Kidney epithelial cell (primary cell): Measurements from ENCODE around the gene B4GALT4. TPM values are rescaled to one million over a fixed set of nuclear protein-coding genes. Genes with fewer than 3 reads are reported as not detected.

ENCODE experiments used
- DNase-seq: peaks from one replicate; pipeline ENCODE4 v3.0.0-alpha.2; 2010; ENCODE audit warnings: low read depth
- H3K27me3 ChIP-seq: 2 replicates; pipeline ENCODE4 v1.6.0; 2011; ENCODE audit warnings: low read length; ENCODE audit not compliant: control insufficient read depth, insufficient read depth
- H3K36me3 ChIP-seq: 2 replicates; pipeline ENCODE4 v1.5.1; 2011; ENCODE audit warnings: low read length; ENCODE audit not compliant: control insufficient read depth, insufficient read depth
- H3K4me3 ChIP-seq: 2 replicates; pipeline ENCODE4 v1.5.1; 2011; ENCODE audit warnings: low read depth, mild to moderate bottlenecking, control low read depth, low read length
- total RNA-seq: library from RNA; depleted of rRNA; stranded (reverse); fragments of >200 nt; gene quantifications from 2 replicates; pipeline ENCODE4 v1.2.3, GENCODE V29; 2015
- TF ChIP-seq, protein P1 (sequence below): IDR thresholded peaks from 2 replicates; pipeline ENCODE4 v1.5.1; 2011; ENCODE audit warnings: mild to moderate bottlenecking, moderate library complexity, low read length, control low read depth, inconsistent platforms; ENCODE audit not compliant: insufficient read depth, poor library complexity, severe bottlenecking

The B4GALT4 gene
- total RNA-seq, 1 donor from 2014 or later = 23.1 TPM

DNA sequence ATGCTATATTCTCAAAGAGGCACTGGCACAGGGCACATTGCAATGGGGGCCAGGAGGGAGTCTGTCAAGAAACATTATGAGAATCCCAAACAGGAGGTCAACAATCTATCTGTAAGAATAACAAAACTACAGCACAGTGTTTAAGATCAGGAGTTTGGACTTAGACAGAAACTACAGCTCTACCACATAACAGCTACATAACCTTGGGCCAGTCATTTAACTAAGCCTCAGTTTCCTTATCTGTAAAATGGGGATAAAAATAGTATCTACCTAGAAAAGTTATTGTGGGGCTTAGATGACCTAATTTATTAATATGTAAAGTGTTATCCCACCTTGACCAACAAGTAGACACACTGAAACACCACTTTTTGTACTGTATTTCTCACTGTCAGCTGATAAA is 9.9 kb downstream of the B4GALT4 start:
- H3K4me3 ChIP-seq = no peak overlapping the region
- H3K36me3 ChIP-seq = no peaks in the 10 kb centered on the region
- TF ChIP-seq, protein P1, sequence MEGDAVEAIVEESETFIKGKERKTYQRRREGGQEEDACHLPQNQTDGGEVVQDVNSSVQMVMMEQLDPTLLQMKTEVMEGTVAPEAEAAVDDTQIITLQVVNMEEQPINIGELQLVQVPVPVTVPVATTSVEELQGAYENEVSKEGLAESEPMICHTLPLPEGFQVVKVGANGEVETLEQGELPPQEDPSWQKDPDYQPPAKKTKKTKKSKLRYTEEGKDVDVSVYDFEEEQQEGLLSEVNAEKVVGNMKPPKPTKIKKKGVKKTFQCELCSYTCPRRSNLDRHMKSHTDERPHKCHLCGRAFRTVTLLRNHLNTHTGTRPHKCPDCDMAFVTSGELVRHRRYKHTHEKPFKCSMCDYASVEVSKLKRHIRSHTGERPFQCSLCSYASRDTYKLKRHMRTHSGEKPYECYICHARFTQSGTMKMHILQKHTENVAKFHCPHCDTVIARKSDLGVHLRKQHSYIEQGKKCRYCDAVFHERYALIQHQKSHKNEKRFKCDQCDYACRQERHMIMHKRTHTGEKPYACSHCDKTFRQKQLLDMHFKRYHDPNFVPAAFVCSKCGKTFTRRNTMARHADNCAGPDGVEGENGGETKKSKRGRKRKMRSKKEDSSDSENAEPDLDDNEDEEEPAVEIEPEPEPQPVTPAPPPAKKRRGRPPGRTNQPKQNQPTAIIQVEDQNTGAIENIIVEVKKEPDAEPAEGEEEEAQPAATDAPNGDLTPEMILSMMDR = no peak
- DNase-seq = no peak
- H3K27me3 ChIP-seq = no peaks in the 10 kb centered on the region

GRCh38 chr3:119230071-119230470 is 10.6 kb downstream of the B4GALT4 start:
- no peak for DNase-seq
- TF ChIP-seq, protein P1 = no peak
- no peaks in the 10 kb centered on the region for H3K36me3 ChIP-seq
- H3K4me3 ChIP-seq = no peak overlapping the region
- H3K27me3 ChIP-seq = no peaks in the 10 kb centered on the region

- TF ChIP-seq, protein P1 = no peak
- no peaks in the 10 kb centered on the region for H3K27me3 ChIP-seq
- no peaks in the 10 kb centered on the region for H3K36me3 ChIP-seq
- no peak for DNase-seq
- H3K4me3 ChIP-seq = no peak overlapping the region
These were observed 11.5 kb downstream of the B4GALT4 start for GRCh38 chr3:119229190-119229589.

- no peak overlapping the region for H3K4me3 ChIP-seq
- H3K27me3 ChIP-seq = no peaks in the 10 kb centered on the region
- DNase-seq = no peak
- TF ChIP-seq, protein P1 = no peak
- peaks cover 2% of the 10 kb centered on the region for H3K36me3 ChIP-seq
These were observed 12.1 kb downstream of the B4GALT4 start for GRCh38 chr3:119228373-119229145.

DNA sequence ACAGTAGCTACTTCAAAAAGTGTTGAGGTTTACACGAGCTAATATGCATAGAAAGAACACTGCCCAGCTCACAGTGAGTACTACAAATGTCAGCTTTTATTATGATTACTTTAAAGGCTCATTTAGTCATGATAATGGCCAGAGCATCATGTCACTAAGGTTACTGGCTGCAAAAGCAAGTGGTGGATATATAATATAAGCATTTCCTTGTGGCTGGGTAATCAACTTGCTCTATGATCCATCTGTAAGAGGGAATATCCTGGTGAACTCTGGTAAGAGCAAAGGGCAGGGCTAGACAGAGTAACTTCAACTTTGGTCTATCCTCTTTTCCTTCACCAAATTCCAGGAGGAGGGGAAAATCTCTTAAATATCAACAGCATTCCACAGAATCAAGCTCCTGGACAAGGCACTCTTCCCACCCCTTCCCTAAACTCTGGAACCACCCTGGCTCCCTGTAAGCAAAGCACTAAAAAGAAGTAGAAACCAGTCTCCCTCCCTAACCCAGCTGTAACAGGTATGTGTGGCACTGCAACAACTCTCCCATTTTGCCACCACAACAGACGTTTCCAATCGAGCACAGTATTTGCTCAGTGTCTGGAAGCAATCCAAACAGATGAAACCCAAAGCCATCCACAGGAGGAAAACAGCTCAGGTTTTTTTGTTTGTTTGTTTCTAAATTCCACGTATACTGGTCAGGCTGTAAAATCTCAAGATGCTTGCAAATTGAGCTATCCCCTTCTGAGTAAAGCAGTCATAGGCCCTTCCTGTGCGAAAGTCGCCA is 13.4 kb downstream of the B4GALT4 start:
- Histone ChIP-seq H3K4me3 (no peak overlapping the region), H3K36me3 (peaks cover 4% of the 10 kb centered on the region), H3K27me3 (no peaks in the 10 kb centered on the region)
- no peak for DNase-seq
- TF ChIP-seq, protein P1 = no peak

- H3K4me3 ChIP-seq = no peak overlapping the region
- H3K36me3 ChIP-seq = peaks cover 5% of the 10 kb centered on the region
- no peaks in the 10 kb centered on the region for H3K27me3 ChIP-seq
- TF ChIP-seq, protein P1 = no peak
- DNase-seq = no peak
These were observed 15.6 kb downstream of the B4GALT4 start for GRCh38 chr3:119225121-119225520.
